Prostate gland (tissue), 2 donors: Measurements from ENCODE around the gene SDR39U1. TPM values are rescaled to one million over a fixed set of nuclear protein-coding genes. Genes with fewer than 3 reads are reported as not detected.

Experiments
- DNase-seq: peaks from one replicate; pipeline ENCODE4 v3.0.0-alpha.2; 2019; ENCODE audit warnings: low spot score
- H3K27ac ChIP-seq, 2 donors: fragments of 200-600 bp; sonication (generic); 2 replicates each; pipeline ENCODE4 v1.5.1; 2017 to 2019
- H3K27me3 ChIP-seq: fragments of 200-600 bp; sonication (generic); replicated peaks from 2 replicates; pipeline ENCODE4 v1.5.1; 2019; ENCODE audit not compliant: insufficient read depth
- H3K36me3 ChIP-seq, 2 donors: fragments of 200-600 bp; sonication (generic); 1 replicate in 1 of 2; 2 replicates in 1 of 2; pipeline versions ENCODE4 v1.5.1 to v1.8.1; 2017 to 2019
- H3K4me1 ChIP-seq: fragments of 200-600 bp; sonication (generic); replicated peaks from 2 replicates; pipeline ENCODE4 v1.5.1; 2019
- H3K4me3 ChIP-seq, 2 donors: fragments of 200-600 bp; sonication (generic); 2 replicates each; pipeline ENCODE4 v1.5.1; 2017 to 2019
- H3K9me3 ChIP-seq: fragments of 200-600 bp; sonication (generic); 2 replicates; pipeline ENCODE4 v1.5.1; 2017
- CTCF ChIP-seq, 4 experiments: fragments of 200-600 bp in 2 of 4; fragments of 450-650 bp in 2 of 4; sonication (generic) in 2 of 4; IDR thresholded peaks; 1 replicate in 3 of 4; 2 replicates in 1 of 4; pipeline ENCODE4 v1.5.1; 2016 to 2019; ENCODE audit warnings: antibody characterized with exemption in 4 of 4, mild to moderate bottlenecking in 2 of 4, moderate library complexity in 2 of 4
- POLR2A ChIP-seq: fragments of 450-650 bp; IDR thresholded peaks from one replicate; pipeline ENCODE4 v1.6.1; 2016; ENCODE audit warnings: antibody characterized with exemption, mild to moderate bottlenecking
- POLR2AphosphoS5 ChIP-seq: sonication (generic); formaldehyde crosslinking; IDR thresholded peaks from one replicate; pipeline ENCODE4 v1.6.1; 2017; ENCODE audit warnings: antibody characterized with exemption
- WGBS: methylation state at CpG from one replicate; pipeline ENCODE4 v1.1.5; 2018; 5-methylcytosine and 5-hydroxymethylcytosine counted together
- intact Hi-C: fragments of 100-400 bp; cut with DNase I; formaldehyde crosslinking; loops from one replicate; pipeline ENCODE4 v1.14.2; 2022
- total RNA-seq, 2 donors: library from RNA; depleted of rRNA; stranded (reverse); fragments of >200 nt; gene quantifications; one replicate each; pipeline ENCODE4 v1.1.0, GENCODE V29; 2016

Gene SDR39U1
- total RNA-seq, 2 donors from 2014 or later: 49.5 to 64.4 TPM

GRCh38 chr14:24437020-24437735 lies 5.4 kb downstream of the SDR39U1 start:
- Histone ChIP-seq H3K36me3 (peaks cover 3 to 19% of the 10 kb centered on the region in 2 donors), H3K4me3 (no peak overlapping the region), H3K27me3 (no peaks in the 10 kb centered on the region), H3K9me3 (no peaks in the 10 kb centered on the region), H3K27ac (peak overlapping the region in 1 of 2 donors; percentile 44), H3K4me1 (peaks cover 19% of the 10 kb centered on the region)
- TF ChIP-seq CTCF (IDR thresholded peaks at IDR 0.05) (peak in 1 of 4 experiments; percentile 3), POLR2AphosphoS5 (no peak), POLR2A (no peak)
- DNase-seq: no peak
- WGBS: 72% methylated on average over 12 of the region's 12 CpGs
- intact Hi-C loops: loop anchor here (2.0 kb wide), 1 partner anchor 104 kb away; no protein-coding TSS in a partner anchor

DNA sequence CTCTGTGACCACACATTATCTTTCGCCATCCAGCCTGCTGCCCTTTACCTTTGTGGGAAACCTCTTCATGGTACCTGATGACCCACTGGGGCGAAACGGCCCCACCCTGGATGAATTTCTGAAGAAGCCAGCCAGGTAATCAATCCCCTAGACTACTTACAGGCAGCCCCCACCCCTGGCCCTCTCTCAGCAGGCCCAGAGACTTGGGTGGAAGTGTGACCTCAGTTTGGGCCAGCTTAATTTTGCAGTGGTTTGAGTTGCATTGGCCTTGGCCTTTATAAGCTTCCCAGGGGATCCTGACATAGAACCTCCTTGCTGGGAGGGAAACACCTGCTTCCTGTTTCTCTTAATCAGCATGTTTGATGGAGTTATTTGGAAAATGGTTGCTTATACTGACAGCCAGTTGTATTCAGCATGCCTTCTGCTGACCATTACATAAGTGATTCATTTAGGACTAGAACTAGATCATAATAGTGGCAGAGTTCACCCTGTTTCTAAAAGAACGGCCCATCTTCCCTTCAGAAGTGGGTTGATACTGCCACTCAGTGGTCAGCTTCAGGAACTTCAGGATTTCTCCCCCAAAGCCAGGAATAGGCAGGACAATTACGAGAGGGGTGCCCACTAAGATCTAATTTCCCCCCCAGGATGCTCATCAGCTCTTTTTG lies 6.1 kb downstream of the SDR39U1 start:
- no peak for DNase-seq
- WGBS: 53% methylated on average over 5 of the region's 5 CpGs
- peaks cover 20% of the 10 kb centered on the region for H3K4me1 ChIP-seq
- intact Hi-C loops: loop anchor here (2.0 kb wide), 1 partner anchor 104 kb away; no protein-coding TSS in a partner anchor
- peak; percentile 68 to 89 (median 76) for TF ChIP-seq CTCF (IDR thresholded peaks at IDR 0.05)
- TF ChIP-seq POLR2A: no peak
- TF ChIP-seq POLR2AphosphoS5: peak; percentile 80
- no peaks in the 10 kb centered on the region for H3K9me3 ChIP-seq
- H3K4me3 ChIP-seq: no peak overlapping the region
- peak overlapping the region; percentile 30 to 44 for H3K27ac ChIP-seq
- peaks cover 3 to 19% of the 10 kb centered on the region in 2 donors for H3K36me3 ChIP-seq
- H3K27me3 ChIP-seq: no peaks in the 10 kb centered on the region

DNA sequence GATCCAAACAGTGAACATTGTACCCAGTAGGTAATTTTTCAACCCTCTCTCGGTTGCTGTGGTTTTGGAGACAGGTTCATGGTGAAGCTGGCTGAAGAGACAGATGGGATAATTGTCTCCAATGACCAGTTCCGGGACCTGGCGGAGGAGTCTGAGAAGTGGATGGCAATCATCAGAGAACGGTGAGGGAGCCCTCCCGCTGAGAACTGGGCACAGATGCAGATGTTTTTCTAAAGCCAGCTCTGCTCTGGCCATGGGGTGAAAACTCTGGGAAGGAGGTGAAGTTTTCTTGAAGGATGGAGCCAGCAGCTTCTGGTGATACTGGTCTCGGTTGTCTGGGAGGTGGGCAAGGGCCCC lies 6.6 kb downstream of the SDR39U1 start:
- TF ChIP-seq POLR2AphosphoS5 (no peak), POLR2A (no peak), CTCF (IDR thresholded peaks at IDR 0.05) (no peak)
- H3K27ac ChIP-seq: peak overlapping the region; percentile 30 to 44
- peaks cover 20% of the 10 kb centered on the region for H3K4me1 ChIP-seq
- H3K4me3 ChIP-seq: no peak overlapping the region
- WGBS: 61% methylated on average over 6 of the region's 6 CpGs
- intact Hi-C loops: loop anchor here (2.0 kb wide), 1 partner anchor 103 kb away; no protein-coding TSS in a partner anchor
- no peak for DNase-seq
- peaks cover 3 to 19% of the 10 kb centered on the region in 2 donors for H3K36me3 ChIP-seq
- no peaks in the 10 kb centered on the region for H3K9me3 ChIP-seq
- no peaks in the 10 kb centered on the region for H3K27me3 ChIP-seq

DNA sequence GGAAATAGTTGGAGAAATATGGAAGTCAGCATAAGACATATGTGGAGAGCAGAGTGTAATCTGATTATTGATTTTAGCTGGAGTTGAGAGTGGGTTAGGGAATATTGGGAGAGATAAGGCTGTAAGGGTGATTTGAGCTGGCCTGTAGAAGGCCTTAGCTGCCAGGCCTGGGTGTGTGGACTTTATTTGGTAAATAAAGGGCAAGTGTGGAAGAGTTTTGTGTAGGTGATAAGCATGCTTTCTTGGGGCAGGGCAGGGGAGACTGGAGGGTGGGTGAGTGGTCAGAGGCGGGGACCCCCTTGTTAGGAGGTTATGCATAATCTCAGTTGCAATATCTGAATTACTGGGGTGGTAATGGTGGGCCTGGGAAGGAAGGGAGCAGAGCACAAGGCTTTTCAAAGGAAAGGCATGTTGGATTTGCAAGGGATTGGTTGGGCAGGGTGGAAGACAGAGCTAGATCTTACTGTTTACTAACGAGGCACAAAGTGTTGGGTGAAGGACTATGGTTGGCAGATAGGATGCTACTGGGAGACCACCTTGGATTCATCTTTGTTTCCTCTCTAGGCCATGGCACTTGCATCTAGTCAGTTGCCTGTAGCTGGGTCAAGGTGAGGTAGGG lies 7.3 kb downstream of the SDR39U1 start:
- WGBS: 78% methylated on average over 2 of the region's 2 CpGs
- Histone ChIP-seq H3K4me3 (no peak overlapping the region), H3K36me3 (peaks cover 3 to 19% of the 10 kb centered on the region in 2 donors), H3K4me1 (peaks cover 20% of the 10 kb centered on the region), H3K27me3 (no peaks in the 10 kb centered on the region), H3K9me3 (no peaks in the 10 kb centered on the region), H3K27ac (peak overlapping the region in 1 of 2 donors; percentile 24)
- no peak for TF ChIP-seq CTCF (IDR thresholded peaks at IDR 0.05)
- TF ChIP-seq POLR2A: no peak
- TF ChIP-seq POLR2AphosphoS5: no peak
- intact Hi-C loops: no loop called here
- DNase-seq: no peak
